GM21576 (cell line): ENCODE data around the gene SLC41A1.

Experiments
- ATAC-seq: cut with Tn5 transposase; IDR thresholded peaks from one replicate; pipeline ENCODE4 v1.9.1; 2021; ENCODE audit warnings: mild to moderate bottlenecking, moderate library complexity; ENCODE audit not compliant: unreplicated experiment

SLC41A1 gene

GRCh38 chr1:205823260-205823659, 10.3 kb upstream of the SLC41A1 start:
- peak; percentile 56 for ATAC-seq

- no peak for ATAC-seq
Measured at GRCh38 chr1:205822397-205822796, 9.4 kb upstream of the SLC41A1 start.

GRCh38 chr1:205817988-205818387, 5.0 kb upstream of the SLC41A1 start:
- ATAC-seq = no peak

GRCh38 chr1:205817364-205817763, 4.4 kb upstream of the SLC41A1 start:
- ATAC-seq = no peak

- no peak for ATAC-seq
Measured at GRCh38 chr1:205813755-205814058, 709 bp upstream of the SLC41A1 start.

- ATAC-seq = peak; percentile 7
Measured at GRCh38 chr1:205812271-205812877, 624 bp downstream of the SLC41A1 start.

- no peak for ATAC-seq
Measured at GRCh38 chr1:205811660-205812059, 1.3 kb downstream of the SLC41A1 start.

GRCh38 chr1:205810448-205811157, 2.4 kb downstream of the SLC41A1 start:
- no peak for ATAC-seq

GRCh38 chr1:205809942-205810345, 3.1 kb downstream of the SLC41A1 start:
- no peak for ATAC-seq

- ATAC-seq = no peak
Measured at GRCh38 chr1:205809469-205809868, 3.5 kb downstream of the SLC41A1 start.

GRCh38 chr1:205805082-205805711, 7.8 kb downstream of the SLC41A1 start:
- ATAC-seq = no peak

- ATAC-seq = no peak
Measured at GRCh38 chr1:205804605-205805004, 8.4 kb downstream of the SLC41A1 start.

- no peak for ATAC-seq
Measured at GRCh38 chr1:205803986-205804385, 9.0 kb downstream of the SLC41A1 start.

- no peak for ATAC-seq
Measured at GRCh38 chr1:205802060-205802459, 10.9 kb downstream of the SLC41A1 start.

GRCh38 chr1:205800981-205801703, 11.9 kb downstream of the SLC41A1 start:
- ATAC-seq = no peak

- ATAC-seq = no peak
Measured at GRCh38 chr1:205800427-205800826, 12.6 kb downstream of the SLC41A1 start.

GRCh38 chr1:205798577-205798976, 14.4 kb downstream of the SLC41A1 start:
- ATAC-seq = no peak

GRCh38 chr1:205797168-205797567, 15.8 kb downstream of the SLC41A1 start:
- ATAC-seq = no peak

GRCh38 chr1:205794011-205794730, 18.8 kb downstream of the SLC41A1 start:
- ATAC-seq = no peak

- no peak for ATAC-seq
Measured at GRCh38 chr1:205792961-205793673, 19.9 kb downstream of the SLC41A1 start.
